ENCODE data around the gene AOX1. TPM values are rescaled to one million over a fixed set of nuclear protein-coding genes. Genes with fewer than 3 reads are reported as not detected.

AOX1 gene
- total and polyA plus RNA-seq, 8 donors = 6.4 to 303 (median 10.6) TPM

- WGBS, 5 donors = 80 to 94% (median 89%) methylated on average over 5 of the region's 5 CpGs
- Histone ChIP-seq H3K36me3 (peaks cover 0 to 27% (median 2%) of the 10 kb centered on the region in 4 donors), H3K27me3 (no peaks in the 10 kb centered on the region), H3K4me3 (no peak overlapping the region), H3K9me3 (no peaks in the 10 kb centered on the region), H3K4me1 (peaks cover 0 to 9% (median 0%) of the 10 kb centered on the region in 4 donors), H3K27ac (no peak overlapping the region)
- DNase-seq = peak in 1 of 2 donors; percentile 29
- intact Hi-C loops (cut with DNase I; ENCODE audit: low total_unique reads) = no loop called here
- TF ChIP-seq EP300 (IDR thresholded peaks at IDR 0.05) (no peak), CTCF (IDR thresholded peaks at IDR 0.05) (no peak), POLR2AphosphoS5 (IDR thresholded peaks at IDR 0.05) (no peak), POLR2A (IDR thresholded peaks at IDR 0.05) (no peak)
Observed at GRCh38 chr2:200616193-200616592, 30.4 kb downstream of the AOX1 start.

- Histone ChIP-seq H3K4me3 (no peak overlapping the region), H3K27me3 (no peaks in the 10 kb centered on the region), H3K27ac (no peak overlapping the region), H3K4me1 (peaks cover 0 to 9% (median 0%) of the 10 kb centered on the region in 4 donors), H3K36me3 (peaks cover 0 to 22% (median 1%) of the 10 kb centered on the region in 4 donors), H3K9me3 (no peaks in the 10 kb centered on the region)
- intact Hi-C loops (cut with DNase I; ENCODE audit: low total_unique reads) = no loop called here
- WGBS, 5 donors = 80 to 87% (median 85%) methylated on average over 4 of the region's 4 CpGs
- TF ChIP-seq POLR2A (IDR thresholded peaks at IDR 0.05) (no peak), POLR2AphosphoS5 (IDR thresholded peaks at IDR 0.05) (no peak), EP300 (IDR thresholded peaks at IDR 0.05) (no peak), CTCF (IDR thresholded peaks at IDR 0.05) (no peak)
- no peak for DNase-seq
Observed at GRCh38 chr2:200616656-200617055, 30.8 kb downstream of the AOX1 start.

- Histone ChIP-seq H3K27ac (no peak overlapping the region), H3K4me1 (peaks cover 0 to 9% (median 0%) of the 10 kb centered on the region in 4 donors), H3K27me3 (no peaks in the 10 kb centered on the region), H3K4me3 (no peak overlapping the region), H3K36me3 (peaks cover 0 to 16% (median 1%) of the 10 kb centered on the region in 4 donors), H3K9me3 (no peaks in the 10 kb centered on the region)
- intact Hi-C loops (cut with DNase I; ENCODE audit: low total_unique reads) = no loop called here
- WGBS, 5 donors = 61 to 70% (median 66%) methylated on average over 6 of the region's 6 CpGs
- no peak for DNase-seq
- no peak for TF ChIP-seq EP300 (IDR thresholded peaks at IDR 0.05)
- no peak for TF ChIP-seq CTCF (IDR thresholded peaks at IDR 0.05)
- TF ChIP-seq POLR2A (IDR thresholded peaks at IDR 0.05) = no peak
- no peak for TF ChIP-seq POLR2AphosphoS5 (IDR thresholded peaks at IDR 0.05)
Observed at GRCh38 chr2:200617156-200618053, 31.6 kb downstream of the AOX1 start.

- H3K9me3 ChIP-seq = no peaks in the 10 kb centered on the region
- no peak overlapping the region for H3K4me3 ChIP-seq
- no peak for DNase-seq
- 30 to 50% (median 44%) methylated on average over 3 of the region's 3 CpGs for WGBS, 5 donors
- H3K36me3 ChIP-seq = peaks cover 0 to 13% (median 1%) of the 10 kb centered on the region in 4 donors
- TF ChIP-seq POLR2AphosphoS5 (IDR thresholded peaks at IDR 0.05) (no peak), POLR2A (IDR thresholded peaks at IDR 0.05) (no peak), CTCF (IDR thresholded peaks at IDR 0.05) (no peak), EP300 (IDR thresholded peaks at IDR 0.05) (no peak)
- H3K4me1 ChIP-seq = peaks cover 0 to 9% (median 0%) of the 10 kb centered on the region in 4 donors
- H3K27me3 ChIP-seq = no peaks in the 10 kb centered on the region
- intact Hi-C loops (cut with DNase I; ENCODE audit: low total_unique reads) = no loop called here
- no peak overlapping the region for H3K27ac ChIP-seq
Observed at GRCh38 chr2:200618054-200618419, 32.2 kb downstream of the AOX1 start.
